Testis (tissue), 2 donors: ENCODE results near the gene ZBTB40.

Source experiments
- POLR2A ChIP-seq: fragments of 450-650 bp; IDR thresholded peaks from one replicate; pipeline ENCODE4 v1.6.1; 2017; ENCODE audit warnings: antibody characterized with exemption, mild to moderate bottlenecking, moderate library complexity
- TF ChIP-seq, protein P1 (sequence below), 3 experiments: fragments of 450-650 bp in 2 of 3; fragments of 200-600 bp in 1 of 3; sonication (generic) in 1 of 3; IDR thresholded peaks; one replicate each; pipeline ENCODE4 v1.5.1; 2016 to 2019; ENCODE audit warnings: antibody characterized with exemption in 3 of 3, mild to moderate bottlenecking in 2 of 3, moderate library complexity in 1 of 3

- TF ChIP-seq, protein P1, sequence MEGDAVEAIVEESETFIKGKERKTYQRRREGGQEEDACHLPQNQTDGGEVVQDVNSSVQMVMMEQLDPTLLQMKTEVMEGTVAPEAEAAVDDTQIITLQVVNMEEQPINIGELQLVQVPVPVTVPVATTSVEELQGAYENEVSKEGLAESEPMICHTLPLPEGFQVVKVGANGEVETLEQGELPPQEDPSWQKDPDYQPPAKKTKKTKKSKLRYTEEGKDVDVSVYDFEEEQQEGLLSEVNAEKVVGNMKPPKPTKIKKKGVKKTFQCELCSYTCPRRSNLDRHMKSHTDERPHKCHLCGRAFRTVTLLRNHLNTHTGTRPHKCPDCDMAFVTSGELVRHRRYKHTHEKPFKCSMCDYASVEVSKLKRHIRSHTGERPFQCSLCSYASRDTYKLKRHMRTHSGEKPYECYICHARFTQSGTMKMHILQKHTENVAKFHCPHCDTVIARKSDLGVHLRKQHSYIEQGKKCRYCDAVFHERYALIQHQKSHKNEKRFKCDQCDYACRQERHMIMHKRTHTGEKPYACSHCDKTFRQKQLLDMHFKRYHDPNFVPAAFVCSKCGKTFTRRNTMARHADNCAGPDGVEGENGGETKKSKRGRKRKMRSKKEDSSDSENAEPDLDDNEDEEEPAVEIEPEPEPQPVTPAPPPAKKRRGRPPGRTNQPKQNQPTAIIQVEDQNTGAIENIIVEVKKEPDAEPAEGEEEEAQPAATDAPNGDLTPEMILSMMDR (IDR thresholded peaks at IDR 0.05): no peak
- TF ChIP-seq POLR2A: no peak
These were observed 124.0 kb downstream of the ZBTB40 start for GRCh38 chr1:22575532-22576149.
